Measurements from ENCODE around the gene ARHGEF26.
"Not testable (repeated sequence)": the region's sequence is repeated elsewhere in the genome, so short reads cannot be mapped to it uniquely, and the experiment has no call there.

The ARHGEF26 gene

DNA sequence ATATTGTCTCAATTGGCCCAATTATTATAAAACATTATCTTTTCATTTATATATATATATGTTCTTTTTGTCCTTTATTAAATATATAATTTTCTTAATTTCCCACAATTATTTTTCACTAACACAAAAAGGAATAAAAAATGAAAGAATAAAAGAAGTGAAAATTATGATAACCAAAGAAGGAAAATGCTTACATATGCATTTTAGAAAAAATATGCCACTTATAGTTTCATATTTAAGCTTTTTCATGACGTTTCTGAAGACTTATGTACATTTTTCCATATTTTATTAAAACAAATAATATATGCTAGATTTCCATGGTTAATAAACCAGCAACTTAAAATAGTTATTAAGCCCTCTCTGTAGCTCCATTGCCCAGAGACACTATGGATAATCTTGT is 34.9 kb upstream of the ARHGEF26 start:
- TF ChIP-seq, protein P1, sequence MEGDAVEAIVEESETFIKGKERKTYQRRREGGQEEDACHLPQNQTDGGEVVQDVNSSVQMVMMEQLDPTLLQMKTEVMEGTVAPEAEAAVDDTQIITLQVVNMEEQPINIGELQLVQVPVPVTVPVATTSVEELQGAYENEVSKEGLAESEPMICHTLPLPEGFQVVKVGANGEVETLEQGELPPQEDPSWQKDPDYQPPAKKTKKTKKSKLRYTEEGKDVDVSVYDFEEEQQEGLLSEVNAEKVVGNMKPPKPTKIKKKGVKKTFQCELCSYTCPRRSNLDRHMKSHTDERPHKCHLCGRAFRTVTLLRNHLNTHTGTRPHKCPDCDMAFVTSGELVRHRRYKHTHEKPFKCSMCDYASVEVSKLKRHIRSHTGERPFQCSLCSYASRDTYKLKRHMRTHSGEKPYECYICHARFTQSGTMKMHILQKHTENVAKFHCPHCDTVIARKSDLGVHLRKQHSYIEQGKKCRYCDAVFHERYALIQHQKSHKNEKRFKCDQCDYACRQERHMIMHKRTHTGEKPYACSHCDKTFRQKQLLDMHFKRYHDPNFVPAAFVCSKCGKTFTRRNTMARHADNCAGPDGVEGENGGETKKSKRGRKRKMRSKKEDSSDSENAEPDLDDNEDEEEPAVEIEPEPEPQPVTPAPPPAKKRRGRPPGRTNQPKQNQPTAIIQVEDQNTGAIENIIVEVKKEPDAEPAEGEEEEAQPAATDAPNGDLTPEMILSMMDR (IDR thresholded peaks at IDR 0.05; ENCODE audit: low read depth, low read length, missing control alignments): no peak
- no peak overlapping the region for H3K4me3 ChIP-seq (replicated peaks; ENCODE audit: low read depth, low read length)
- DNase-seq (ENCODE audit: extremely low read depth, low read depth): no peak

DNA sequence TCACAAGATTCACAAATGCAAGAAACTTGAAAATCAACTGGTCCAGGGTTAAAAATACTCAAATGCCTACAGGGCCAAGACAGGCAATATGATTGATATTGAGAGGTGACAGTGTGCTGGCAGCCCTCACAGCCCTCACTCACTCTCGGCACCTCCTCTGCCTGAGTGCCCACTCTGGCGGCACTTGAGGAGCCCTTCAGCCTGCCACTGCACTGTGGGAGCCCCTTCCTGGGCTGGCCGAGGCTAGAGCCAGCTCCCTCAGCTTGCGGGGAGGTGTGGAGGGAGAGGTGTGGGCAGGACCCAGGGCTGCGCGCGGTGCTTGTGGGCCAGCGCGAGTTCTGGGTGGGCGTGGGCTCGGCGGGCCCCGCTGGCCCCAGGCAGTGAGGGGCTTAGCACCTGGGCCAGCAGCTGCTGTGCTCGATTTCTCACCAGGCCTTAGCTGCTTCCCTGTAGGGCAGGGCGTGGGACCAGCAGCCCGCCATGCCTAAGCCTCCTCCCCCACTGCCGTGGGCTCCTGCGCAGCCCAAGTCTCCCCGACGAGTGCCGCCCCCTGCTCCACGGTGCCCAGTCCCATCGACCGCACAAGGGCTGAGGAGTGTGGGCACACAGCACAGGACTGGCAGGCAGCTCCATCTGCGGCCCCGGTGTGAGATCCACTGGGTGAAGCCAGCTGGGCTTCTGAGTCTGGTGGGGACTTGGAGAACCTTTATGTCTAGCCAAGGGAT is 33.3 kb upstream of the ARHGEF26 start:
- not testable (repeated sequence) for DNase-seq (ENCODE audit: extremely low read depth, low read depth); H3K4me3 ChIP-seq (replicated peaks; ENCODE audit: low read depth, low read length)

DNA sequence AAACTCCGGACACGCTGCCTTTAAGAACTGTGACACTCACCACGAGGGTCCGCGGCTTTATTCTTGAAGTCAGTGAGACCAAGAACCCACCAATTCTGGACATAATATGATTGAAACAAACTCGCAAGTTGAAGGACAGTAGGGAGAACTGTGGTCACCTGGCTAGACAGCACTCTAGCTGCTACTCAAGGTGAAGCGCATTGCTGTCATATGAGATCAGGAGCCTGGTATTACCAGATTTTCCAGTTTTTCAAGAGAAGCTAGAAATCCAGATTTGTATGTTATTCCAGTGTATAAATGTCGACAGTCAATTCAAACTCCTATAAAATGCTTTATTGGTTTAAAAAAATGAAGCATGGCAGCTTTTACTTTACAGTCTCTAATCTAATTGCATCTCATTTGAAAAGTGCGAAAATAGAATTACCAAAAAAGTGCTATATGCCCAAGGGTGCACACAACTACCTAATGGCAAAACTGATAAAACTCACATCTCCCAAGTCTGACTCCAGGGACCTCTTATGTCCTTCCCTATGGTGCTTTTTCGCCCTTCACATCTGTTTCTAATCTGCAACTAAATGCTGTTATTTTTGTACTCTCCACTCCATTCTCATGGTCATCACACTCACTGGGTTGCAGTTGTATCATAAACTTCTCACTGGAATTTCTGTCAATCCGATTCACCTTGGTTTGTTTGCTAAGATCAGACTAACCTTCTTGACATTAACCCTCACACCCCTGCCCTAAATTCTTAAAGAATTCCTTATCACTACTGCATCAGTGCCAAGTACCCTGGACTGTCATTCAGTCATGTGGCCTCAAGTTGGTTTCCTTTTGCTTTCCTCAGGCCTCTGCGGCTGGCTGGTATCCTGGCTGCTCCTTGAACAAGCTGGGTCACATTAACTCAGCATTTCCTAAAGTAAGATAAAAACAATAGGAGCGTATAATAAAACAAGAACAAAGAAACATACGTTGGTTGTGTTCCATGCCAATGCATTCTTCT is 31.5 kb upstream of the ARHGEF26 start:
- TF ChIP-seq, protein P1 (IDR thresholded peaks at IDR 0.05; ENCODE audit: low read depth, low read length, missing control alignments): no peak
- no peak overlapping the region for H3K4me3 ChIP-seq (replicated peaks; ENCODE audit: low read depth, low read length)
- DNase-seq (ENCODE audit: extremely low read depth, low read depth): no peak

DNA sequence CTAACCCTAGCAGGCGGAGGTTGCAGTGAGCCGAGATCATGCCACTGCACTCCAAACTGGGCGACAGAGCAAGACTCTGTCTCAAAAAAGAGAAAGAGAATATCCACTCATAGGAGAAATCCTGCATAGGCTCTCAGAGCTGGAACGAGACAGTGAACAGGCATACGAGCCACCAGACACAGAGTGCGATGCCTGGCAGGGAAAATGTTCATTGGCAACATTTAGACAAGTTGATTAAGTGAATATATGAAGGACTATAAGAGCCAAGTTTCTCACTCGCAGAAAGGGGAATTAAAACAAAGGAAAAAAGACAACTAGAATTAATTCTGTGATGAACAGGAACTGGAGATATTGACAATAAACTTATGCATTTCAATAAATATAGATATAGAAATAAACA is 27.1 kb upstream of the ARHGEF26 start:
- TF ChIP-seq, protein P1 (IDR thresholded peaks at IDR 0.05; ENCODE audit: low read depth, low read length, missing control alignments): no peak
- H3K4me3 ChIP-seq (replicated peaks; ENCODE audit: low read depth, low read length): no peak overlapping the region
- DNase-seq (ENCODE audit: extremely low read depth, low read depth): no peak

DNA sequence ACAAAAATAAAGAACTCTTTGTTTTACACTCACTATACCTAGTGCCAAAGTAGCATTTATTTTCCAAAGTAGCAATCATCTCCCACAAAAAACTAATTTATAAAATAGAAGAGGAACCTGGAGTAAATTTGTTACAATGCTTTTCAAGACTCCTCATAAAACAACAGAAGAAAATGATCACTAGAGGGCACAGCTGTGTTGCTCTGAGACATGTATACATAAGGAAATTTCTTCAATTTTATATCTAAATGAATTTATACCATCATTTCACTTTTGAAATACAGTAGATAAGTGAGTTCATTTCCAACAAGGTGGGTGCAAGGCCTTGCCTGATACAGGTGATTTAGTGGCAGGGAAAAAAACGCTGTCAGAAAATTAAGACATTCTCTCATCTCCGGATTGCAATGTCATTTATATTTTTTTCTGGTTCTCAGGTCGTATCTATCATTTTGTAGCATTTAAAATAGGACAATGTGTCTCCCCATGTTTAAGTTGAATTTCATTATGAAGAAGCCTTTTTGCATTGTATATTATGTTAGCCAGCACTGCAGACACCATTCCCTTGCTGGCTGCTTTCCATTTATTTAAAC is 25.3 kb upstream of the ARHGEF26 start:
- TF ChIP-seq, protein P1 (IDR thresholded peaks at IDR 0.05; ENCODE audit: low read depth, low read length, missing control alignments): peak; percentile 15
- H3K4me3 ChIP-seq (replicated peaks; ENCODE audit: low read depth, low read length): no peak overlapping the region
- no peak for DNase-seq (ENCODE audit: extremely low read depth, low read depth)

DNA sequence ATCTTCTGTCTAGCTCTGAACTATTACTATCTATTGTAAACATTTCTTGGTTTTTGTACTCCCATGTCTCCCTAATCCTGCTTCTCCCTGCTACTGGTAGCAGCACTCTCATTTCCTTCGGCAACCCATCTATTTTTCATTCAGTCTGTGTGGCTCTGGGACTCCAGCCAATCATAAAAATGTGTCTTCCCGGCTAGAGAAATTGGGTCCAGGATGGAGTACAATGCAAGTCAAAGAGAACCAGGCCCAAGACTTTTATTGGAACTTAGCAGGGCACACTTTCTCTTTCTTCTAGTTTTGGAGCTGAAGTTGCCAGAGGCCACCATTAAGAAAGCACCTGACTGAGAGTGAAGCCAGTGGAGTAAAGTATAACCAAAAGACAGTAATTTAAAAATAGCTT is 22.8 kb upstream of the ARHGEF26 start:
- no peak overlapping the region for H3K4me3 ChIP-seq (replicated peaks; ENCODE audit: low read depth, low read length)
- TF ChIP-seq, protein P1 (IDR thresholded peaks at IDR 0.05; ENCODE audit: low read depth, low read length, missing control alignments): no peak
- DNase-seq (ENCODE audit: extremely low read depth, low read depth): no peak

DNA sequence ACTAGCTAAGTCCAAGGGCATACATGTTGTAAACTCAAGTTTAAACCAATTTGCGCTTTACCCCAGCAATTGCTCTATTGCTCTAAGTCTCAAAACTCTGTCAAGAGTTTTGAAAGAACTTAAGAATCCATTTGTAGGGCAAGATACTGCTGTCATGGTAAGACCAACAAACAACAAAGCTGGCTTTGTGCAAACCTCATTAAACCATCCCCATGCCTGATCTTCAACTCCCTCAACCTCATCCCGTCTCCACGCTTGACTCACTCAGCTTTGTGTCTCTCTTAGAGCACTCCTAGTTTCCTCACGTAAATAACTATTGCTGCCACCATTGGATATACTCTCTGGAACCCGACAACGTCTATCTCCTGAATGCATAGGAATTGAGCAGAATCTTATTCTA is 20.6 kb upstream of the ARHGEF26 start:
- TF ChIP-seq, protein P1 (IDR thresholded peaks at IDR 0.05; ENCODE audit: low read depth, low read length, missing control alignments): no peak
- H3K4me3 ChIP-seq (replicated peaks; ENCODE audit: low read depth, low read length): no peak overlapping the region
- no peak for DNase-seq (ENCODE audit: extremely low read depth, low read depth)

All from HFF-Myc (cell line).